AG09309 (cell line): Measurements from ENCODE around the gene GARRE1.

Experiments used
- DNase-seq: peaks from one replicate; pipeline ENCODE4 v3.0.0-alpha.2; 2010; ENCODE audit warnings: low read depth
- H3K4me3 ChIP-seq: 2 replicates; pipeline ENCODE4 v1.5.1; 2011; ENCODE audit warnings: mild to moderate bottlenecking, low read depth, low read length, moderate library complexity; ENCODE audit not compliant: control insufficient read depth
- TF ChIP-seq, protein P1 (sequence below): IDR thresholded peaks from 2 replicates; pipeline ENCODE4 v1.5.1; 2011; ENCODE audit warnings: mild to moderate bottlenecking, low read depth, low read length, inconsistent platforms; ENCODE audit not compliant: insufficient read depth, control insufficient read depth; ENCODE audit errors: missing control alignments

The GARRE1 gene

GRCh38 chr19:34282611-34283519 is 28.5 kb downstream of the GARRE1 start:
- TF ChIP-seq, protein P1, sequence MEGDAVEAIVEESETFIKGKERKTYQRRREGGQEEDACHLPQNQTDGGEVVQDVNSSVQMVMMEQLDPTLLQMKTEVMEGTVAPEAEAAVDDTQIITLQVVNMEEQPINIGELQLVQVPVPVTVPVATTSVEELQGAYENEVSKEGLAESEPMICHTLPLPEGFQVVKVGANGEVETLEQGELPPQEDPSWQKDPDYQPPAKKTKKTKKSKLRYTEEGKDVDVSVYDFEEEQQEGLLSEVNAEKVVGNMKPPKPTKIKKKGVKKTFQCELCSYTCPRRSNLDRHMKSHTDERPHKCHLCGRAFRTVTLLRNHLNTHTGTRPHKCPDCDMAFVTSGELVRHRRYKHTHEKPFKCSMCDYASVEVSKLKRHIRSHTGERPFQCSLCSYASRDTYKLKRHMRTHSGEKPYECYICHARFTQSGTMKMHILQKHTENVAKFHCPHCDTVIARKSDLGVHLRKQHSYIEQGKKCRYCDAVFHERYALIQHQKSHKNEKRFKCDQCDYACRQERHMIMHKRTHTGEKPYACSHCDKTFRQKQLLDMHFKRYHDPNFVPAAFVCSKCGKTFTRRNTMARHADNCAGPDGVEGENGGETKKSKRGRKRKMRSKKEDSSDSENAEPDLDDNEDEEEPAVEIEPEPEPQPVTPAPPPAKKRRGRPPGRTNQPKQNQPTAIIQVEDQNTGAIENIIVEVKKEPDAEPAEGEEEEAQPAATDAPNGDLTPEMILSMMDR, result no peak
- H3K4me3 ChIP-seq, result no peak overlapping the region
- no peak for DNase-seq

GRCh38 chr19:34284505-34284904 is 30.2 kb downstream of the GARRE1 start:
- no peak for DNase-seq
- TF ChIP-seq, protein P1, result no peak
- H3K4me3 ChIP-seq, result no peak overlapping the region

DNA sequence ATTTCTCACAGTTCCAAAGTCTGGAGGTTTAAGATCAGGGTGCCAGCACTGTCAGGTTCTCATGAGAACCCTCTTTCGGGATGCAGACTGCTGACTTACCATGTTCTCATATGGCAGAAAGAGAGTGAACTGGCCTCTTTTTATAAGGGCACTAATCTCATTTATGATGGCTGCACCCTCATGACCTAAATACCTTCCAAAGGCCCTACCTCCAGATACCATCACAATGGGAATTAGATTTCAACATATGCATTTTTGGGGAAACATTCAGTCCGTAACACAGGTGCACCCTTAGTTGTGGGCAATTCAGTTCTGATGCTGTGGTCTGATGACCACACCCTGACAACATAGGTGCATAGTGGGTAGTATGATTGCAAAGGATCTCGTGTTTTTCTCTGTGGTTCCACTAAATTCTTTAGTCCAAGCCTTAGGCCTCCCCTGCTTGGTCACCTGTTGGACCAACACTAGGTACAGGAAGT is 33.3 kb downstream of the GARRE1 start:
- H3K4me3 ChIP-seq, result no peak overlapping the region
- TF ChIP-seq, protein P1, result no peak

GRCh38 chr19:34288381-34288780 is 34.0 kb downstream of the GARRE1 start:
- TF ChIP-seq, protein P1, result no peak
- H3K4me3 ChIP-seq, result no peak overlapping the region
- no peak for DNase-seq

More for the DNA sequence above, 33.3 kb downstream of the GARRE1 start:
- DNase-seq, result no peak

GRCh38 chr19:34291235-34291634 is 36.9 kb downstream of the GARRE1 start:
- TF ChIP-seq, protein P1, result no peak
- no peak for DNase-seq
- H3K4me3 ChIP-seq, result no peak overlapping the region

- TF ChIP-seq, protein P1, result no peak
- no peak overlapping the region for H3K4me3 ChIP-seq
- DNase-seq, result no peak
These were observed 40.7 kb downstream of the GARRE1 start for GRCh38 chr19:34295103-34295502.
